HCT116 (cell line): Measurements from ENCODE around the gene SLC25A17. TPM values are rescaled to one million over a fixed set of nuclear protein-coding genes. Genes with fewer than 3 reads are reported as not detected.

Experiments
- ATAC-seq: fragments of 200-7000 bp; cut with Tn5 transposase; 2 replicates; pipeline ENCODE4 v1.9.1; 2020; ENCODE audit warnings: mild to moderate bottlenecking, moderate library complexity
- BruUV-seq: library from RNA; stranded (reverse); fragments of 400-500 nt; replicated peaks from 2 replicates; lab custom pipeline; 2021; lab: Mats Ljungman, UMichigan
- CTCF ChIA-PET: fragments of 300-600 bp; sonication (Branson Sonifier 250); formaldehyde crosslinking; loops from one replicate; lab custom pipeline; 2021; ENCODE audit warnings: antibody characterized with exemption; lab: Charles Lee
- POLR2A ChIA-PET: fragments of 300-600, 350-600 bp; sonication (Branson Sonifier 250); formaldehyde crosslinking; loops from one replicate; lab custom pipeline; 2021; ENCODE audit warnings: antibody characterized with exemption; lab: Charles Lee
- RAD21 ChIA-PET, 2 experiments: fragments of 300-600 bp; sonication (Branson Sonifier 250); formaldehyde crosslinking; loops; one replicate each; lab custom pipeline; 2023; ENCODE audit warnings: low total read pairs in 2 of 2; ENCODE audit not compliant: uncharacterized antibody in 2 of 2, unreplicated experiment in 2 of 2, low non-redundant PET in 1 of 2; lab: Charles Lee
- DNase-seq: peaks from one replicate; pipeline ENCODE4 v3.0.0-alpha.2; 2010; ENCODE audit warnings: low read depth, low spot score
- H2AFZ ChIP-seq: fragments of 200-600 bp; shearing (Covaris generic), sonication (generic); 2 replicates; pipeline ENCODE4 v1.6.1; 2017; ENCODE audit warnings: low read depth, mixed run types, mixed read lengths, antibody characterized with exemption, low read length; ENCODE audit not compliant: poor library complexity, severe bottlenecking
- H3K27ac ChIP-seq: 2 replicates; pipeline ENCODE4 v1.5.1; 2012; ENCODE audit warnings: low read depth, low read length
- H3K27me3 ChIP-seq: fragments of 200-600 bp; sonication (generic); 2 replicates; pipeline ENCODE4 v1.6.1; 2016; ENCODE audit warnings: mixed run types, low read length, mixed read lengths; ENCODE audit not compliant: insufficient read depth
- H3K36me3 ChIP-seq, 2 experiments: fragments of 200-500 bp in 1 of 2; fragments of 200-600 bp in 1 of 2; sonication (Bioruptor generic) in 1 of 2; sonication (generic) in 1 of 2; 2 replicates each; pipeline versions ENCODE4 v1.5.1 to v1.6.1; 2014 to 2016; ENCODE audit warnings: low read length in 2 of 2, inconsistent platforms in 1 of 2, mixed read lengths in 1 of 2, mixed run types in 1 of 2; ENCODE audit not compliant: insufficient read depth in 2 of 2, control insufficient read depth in 1 of 2
- H3K4me1 ChIP-seq, 2 experiments: fragments of 200-600 bp in 1 of 2; sonication (generic) in 1 of 2; 2 replicates each; pipeline versions ENCODE4 v1.5.1 to v1.6.1; 2012 to 2017; ENCODE audit warnings: low read length in 2 of 2, inconsistent platforms in 1 of 2, mild to moderate bottlenecking in 1 of 2, mixed read lengths in 1 of 2, mixed run types in 1 of 2, moderate library complexity in 1 of 2; ENCODE audit not compliant: insufficient read depth in 2 of 2, control insufficient read depth in 1 of 2
- H3K4me2 ChIP-seq: fragments of 200-600 bp; sonication (generic); 2 replicates; pipeline ENCODE4 v1.6.1; 2017; ENCODE audit warnings: mixed run types, low read length, mixed read lengths
- H3K4me3 ChIP-seq, 2 experiments: fragments of 200-600 bp in 1 of 2; sonication (generic) in 1 of 2; replicated peaks in 1 of 2; 2 replicates each; pipeline ENCODE4 v1.5.1; 2011 to 2016; ENCODE audit warnings: low read length in 2 of 2, control low read depth in 1 of 2, low read depth in 1 of 2, mild to moderate bottlenecking in 1 of 2, mixed read lengths in 1 of 2, mixed run types in 1 of 2
- H3K79me2 ChIP-seq: fragments of 200-600 bp; sonication (generic); 2 replicates; pipeline ENCODE4 v1.6.1; 2017; ENCODE audit warnings: mild to moderate bottlenecking, mixed run types, low read length, moderate library complexity, mixed read lengths; ENCODE audit not compliant: insufficient read depth
- H3K9ac ChIP-seq: fragments of 200-600 bp; sonication (generic); 2 replicates; pipeline ENCODE4 v1.6.1; 2016; ENCODE audit warnings: low read length, mixed read lengths
- H3K9me2 ChIP-seq: fragments of 200-600 bp; sonication (generic), shearing (Covaris generic); 2 replicates; pipeline ENCODE4 v1.6.1; 2017; ENCODE audit warnings: mixed run types, mild to moderate bottlenecking, moderate library complexity; ENCODE audit not compliant: insufficient read depth
- H3K9me3 ChIP-seq, 2 experiments: fragments of 200-500 bp in 1 of 2; fragments of 200-600 bp in 1 of 2; sonication (Bioruptor generic) in 1 of 2; sonication (generic) in 1 of 2; 2 replicates each; pipeline ENCODE4 v1.6.1; 2014 to 2017; ENCODE audit warnings: low read length in 2 of 2, mixed read lengths in 2 of 2, inconsistent platforms in 1 of 2, low read depth in 1 of 2, mild to moderate bottlenecking in 1 of 2, mixed run types in 1 of 2, moderate library complexity in 1 of 2; ENCODE audit not compliant: control insufficient read depth in 1 of 2, insufficient read depth in 1 of 2
- H4K20me1 ChIP-seq: fragments of 200-600 bp; sonication (generic), shearing (Covaris generic); 2 replicates; pipeline ENCODE4 v1.6.1; 2017; ENCODE audit warnings: mixed run types, mild to moderate bottlenecking, moderate library complexity; ENCODE audit not compliant: insufficient read depth
- EGR1 ChIP-seq: IDR thresholded peaks from 2 replicates; pipeline ENCODE4 v1.6.1; 2012; ENCODE audit warnings: low read depth
- ELF1 ChIP-seq: IDR thresholded peaks from 2 replicates; pipeline ENCODE4 v1.6.1; 2012; ENCODE audit warnings: low read depth, borderline replicate concordance
- EZH2phosphoT487 ChIP-seq: fragments of 200-600 bp; IDR thresholded peaks from 2 replicates; pipeline ENCODE4 v1.6.1; 2018; ENCODE audit warnings: antibody characterized with exemption, borderline replicate concordance
- FOSL1 ChIP-seq: IDR thresholded peaks from 2 replicates; pipeline ENCODE4 v1.6.1; 2012; ENCODE audit warnings: low read depth
- POLR2A ChIP-seq: IDR thresholded peaks from 2 replicates; pipeline ENCODE4 v1.7.0; 2011; ENCODE audit warnings: borderline replicate concordance; ENCODE audit not compliant: insufficient read depth, insufficient read length; ENCODE audit errors: extremely low read depth
- REST ChIP-seq: IDR thresholded peaks from 2 replicates; pipeline ENCODE4 v1.6.1; 2012; ENCODE audit warnings: low read depth
- SIN3A ChIP-seq: IDR thresholded peaks from 2 replicates; pipeline ENCODE4 v1.6.1; 2012; ENCODE audit warnings: low read depth
- ZNF274 ChIP-seq: fragments of 200-500 bp; sonication (Bioruptor generic); IDR thresholded peaks from 2 replicates; pipeline ENCODE4 v1.6.1; 2014; ENCODE audit warnings: mild to moderate bottlenecking, low read depth, low read length, inconsistent platforms
- intact Hi-C: fragments of 100-400 bp; cut with micrococcal nuclease; formaldehyde crosslinking; loops from 2 replicates; pipeline ENCODE4 v1.10.0; 2022
- total RNA-seq: library from RNA; stranded (reverse); gene quantifications from one replicate; pipeline ENCODE4 v1.2.1, GENCODE V29; 2021; ENCODE audit not compliant: unreplicated experiment
- TF ChIP-seq, protein P1 (sequence below): IDR thresholded peaks from 2 replicates; pipeline ENCODE4 v1.6.1; 2012

SLC25A17 gene
- total RNA-seq, 1 experiment from 2014 or later: 16.6 TPM

DNA sequence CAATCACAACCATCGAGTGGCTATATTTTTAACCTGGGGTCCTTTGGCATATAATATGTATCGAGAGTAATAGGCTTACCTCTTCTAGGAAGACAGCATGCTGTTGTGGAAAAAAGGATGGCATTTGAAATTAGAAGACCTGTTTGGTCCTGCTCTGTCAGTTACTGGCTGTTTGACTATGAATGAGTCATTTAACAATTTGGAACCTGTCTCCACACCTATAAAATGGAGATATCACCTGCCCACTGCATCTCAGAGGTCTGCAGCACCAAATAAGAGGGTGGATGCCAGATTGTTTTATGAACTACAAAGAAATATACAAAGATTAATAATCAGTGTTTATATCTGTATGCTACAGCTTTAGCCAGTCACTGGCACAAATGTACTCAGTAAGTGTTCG lies 60.8 kb downstream of the SLC25A17 start:
- ChIA-PET POLR2A (no interaction called here), CTCF (interaction anchor here (7.2 kb wide), 1 partner anchor 76 kb away, joined by 67 read pairs; no protein-coding TSS in a partner anchor), RAD21 (interaction anchor here in 1 of 2 experiments (1.0 kb wide), 1 partner anchor 74 kb away, joined by 4 read pairs; no protein-coding TSS in a partner anchor)
- Histone ChIP-seq H3K4me2 (no peak overlapping the region), H3K4me3 (no peak overlapping the region), H3K9ac (no peak overlapping the region), H3K9me2 (no peaks in the 10 kb centered on the region), H3K36me3 (no peaks in the 10 kb centered on the region), H3K27me3 (no peaks in the 10 kb centered on the region), H3K4me1 (peaks cover 0 to 2% of the 10 kb centered on the region in 2 experiments; a peak in 2 of 4 replicates), H3K79me2 (no peaks in the 10 kb centered on the region), H3K27ac (no peak overlapping the region), H2AFZ (no peak overlapping the region), H3K9me3 (no peaks in the 10 kb centered on the region), H4K20me1 (no peaks in the 10 kb centered on the region)
- intact Hi-C loops: no loop called here
- BruUV-seq: no TSS peak
- ATAC-seq (no peak), DNase-seq (no peak)
- TF ChIP-seq REST: no peak
- TF ChIP-seq ELF1: no peak
- no peak for TF ChIP-seq EGR1
- TF ChIP-seq SIN3A: no peak
- no peak for TF ChIP-seq POLR2A
- no peak for TF ChIP-seq FOSL1
- no peak for TF ChIP-seq ZNF274
- TF ChIP-seq EZH2phosphoT487: no peak
- TF ChIP-seq, protein P1, sequence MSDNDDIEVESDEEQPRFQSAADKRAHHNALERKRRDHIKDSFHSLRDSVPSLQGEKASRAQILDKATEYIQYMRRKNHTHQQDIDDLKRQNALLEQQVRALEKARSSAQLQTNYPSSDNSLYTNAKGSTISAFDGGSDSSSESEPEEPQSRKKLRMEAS: no peak
